ENCODE results near the gene EGFR. TPM values are rescaled to one million over a fixed set of nuclear protein-coding genes. Genes with fewer than 3 reads are reported as not detected.

EGFR gene
- total RNA-seq, 2 donors from 2014 or later: 57.8 to 63.4 TPM

DNA sequence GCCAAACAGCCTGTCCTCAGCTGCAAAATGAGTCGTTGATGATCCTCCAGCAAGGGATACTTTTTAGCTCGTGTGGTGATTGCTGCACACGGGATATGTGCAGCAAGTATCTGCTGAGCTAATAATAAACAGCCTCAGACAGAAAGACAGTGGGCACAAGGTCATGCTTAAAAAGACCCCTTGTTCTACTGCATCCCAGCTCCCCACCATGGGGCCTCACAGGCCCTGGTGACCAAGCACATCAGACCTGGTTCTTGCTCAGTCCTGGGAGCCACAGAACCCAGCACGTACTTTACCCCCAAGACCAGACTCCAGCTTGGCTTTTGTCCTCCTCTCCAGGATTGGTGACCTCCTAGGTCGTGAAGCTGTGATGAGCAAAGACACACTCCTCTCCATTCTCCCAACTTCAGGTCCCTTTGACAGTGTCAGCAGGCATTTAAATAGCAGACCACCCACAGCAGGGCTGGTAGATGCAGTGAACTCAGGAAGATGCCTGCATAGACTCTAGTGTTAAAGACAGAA, 50.5 kb downstream of the EGFR start:
- H3K9ac ChIP-seq (ENCODE audit: low read depth in 2 of 2, low read length in 2 of 2): no peak overlapping the region
- TF ChIP-seq, protein P1, sequence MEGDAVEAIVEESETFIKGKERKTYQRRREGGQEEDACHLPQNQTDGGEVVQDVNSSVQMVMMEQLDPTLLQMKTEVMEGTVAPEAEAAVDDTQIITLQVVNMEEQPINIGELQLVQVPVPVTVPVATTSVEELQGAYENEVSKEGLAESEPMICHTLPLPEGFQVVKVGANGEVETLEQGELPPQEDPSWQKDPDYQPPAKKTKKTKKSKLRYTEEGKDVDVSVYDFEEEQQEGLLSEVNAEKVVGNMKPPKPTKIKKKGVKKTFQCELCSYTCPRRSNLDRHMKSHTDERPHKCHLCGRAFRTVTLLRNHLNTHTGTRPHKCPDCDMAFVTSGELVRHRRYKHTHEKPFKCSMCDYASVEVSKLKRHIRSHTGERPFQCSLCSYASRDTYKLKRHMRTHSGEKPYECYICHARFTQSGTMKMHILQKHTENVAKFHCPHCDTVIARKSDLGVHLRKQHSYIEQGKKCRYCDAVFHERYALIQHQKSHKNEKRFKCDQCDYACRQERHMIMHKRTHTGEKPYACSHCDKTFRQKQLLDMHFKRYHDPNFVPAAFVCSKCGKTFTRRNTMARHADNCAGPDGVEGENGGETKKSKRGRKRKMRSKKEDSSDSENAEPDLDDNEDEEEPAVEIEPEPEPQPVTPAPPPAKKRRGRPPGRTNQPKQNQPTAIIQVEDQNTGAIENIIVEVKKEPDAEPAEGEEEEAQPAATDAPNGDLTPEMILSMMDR (IDR thresholded peaks at IDR 0.05): no peak
- no peak overlapping the region for H3K4me3 ChIP-seq
- peaks cover 18% of the 10 kb centered on the region for H3K4me1 ChIP-seq
- H3K36me3 ChIP-seq: no peaks in the 10 kb centered on the region
- intact Hi-C loops (cut with DNase I): no loop called here
- no peak for DNase-seq
- no peak overlapping the region for H3K27ac ChIP-seq
- H3K9me3 ChIP-seq: no peaks in the 10 kb centered on the region
- H3K27me3 ChIP-seq: no peaks in the 10 kb centered on the region

DNA sequence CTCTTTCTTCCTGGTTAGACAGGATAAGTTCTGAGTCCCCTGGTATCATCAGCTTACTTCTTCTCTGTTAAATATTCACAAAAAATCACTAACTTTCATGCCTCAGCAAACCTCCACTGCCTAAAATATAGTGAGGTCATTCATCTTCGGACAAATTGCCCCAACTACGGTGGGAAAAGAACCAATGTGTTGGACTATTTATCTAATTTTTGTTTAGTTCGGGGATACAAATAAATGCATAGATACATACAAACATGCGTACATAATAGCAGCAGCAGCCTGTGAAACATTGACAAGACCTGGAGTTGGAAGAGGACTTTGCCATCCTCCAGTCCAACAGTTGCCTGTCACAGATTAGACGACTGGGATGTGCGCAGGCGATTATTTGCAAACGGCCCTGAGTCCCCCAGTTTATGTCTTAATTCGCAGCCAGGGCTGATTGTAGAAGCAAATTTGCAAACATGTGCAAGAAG, 51.5 kb downstream of the EGFR start:
- no peak for DNase-seq
- H3K36me3 ChIP-seq: no peaks in the 10 kb centered on the region
- no peaks in the 10 kb centered on the region for H3K9me3 ChIP-seq
- no peak overlapping the region for H3K9ac ChIP-seq (ENCODE audit: low read depth in 2 of 2, low read length in 2 of 2)
- peaks cover 18% of the 10 kb centered on the region for H3K4me1 ChIP-seq
- no peak overlapping the region for H3K27ac ChIP-seq
- H3K4me3 ChIP-seq: no peak overlapping the region
- H3K27me3 ChIP-seq: no peaks in the 10 kb centered on the region
- TF ChIP-seq, protein P1 (IDR thresholded peaks at IDR 0.05): no peak
- intact Hi-C loops (cut with DNase I): no loop called here

DNA sequence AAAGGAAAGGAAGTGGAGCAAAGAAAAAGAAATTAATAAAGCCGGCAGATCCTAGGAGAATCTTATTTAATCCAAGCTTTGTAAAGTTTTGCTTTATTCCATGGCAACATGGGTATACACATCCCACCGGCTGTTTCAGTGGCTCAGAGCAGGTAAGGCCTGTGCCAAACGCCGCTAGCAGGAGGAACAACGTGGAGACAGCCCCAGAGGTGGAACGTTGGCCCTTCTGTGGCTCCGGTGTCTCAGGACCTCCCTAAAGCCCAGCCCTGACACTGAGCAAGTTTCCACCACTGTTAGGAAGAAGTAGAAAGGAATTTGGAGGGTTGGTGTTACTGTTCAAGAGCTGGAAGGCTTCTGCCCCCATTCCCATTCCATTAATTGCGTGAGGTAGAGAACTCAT, 52.0 kb downstream of the EGFR start:
- H3K9ac ChIP-seq (ENCODE audit: low read depth in 2 of 2, low read length in 2 of 2): no peak overlapping the region
- DNase-seq: no peak
- no peaks in the 10 kb centered on the region for H3K27me3 ChIP-seq
- TF ChIP-seq, protein P1 (IDR thresholded peaks at IDR 0.05): no peak
- no peak overlapping the region for H3K27ac ChIP-seq
- H3K9me3 ChIP-seq: no peaks in the 10 kb centered on the region
- H3K36me3 ChIP-seq: no peaks in the 10 kb centered on the region
- H3K4me3 ChIP-seq: no peak overlapping the region
- intact Hi-C loops (cut with DNase I): no loop called here
- H3K4me1 ChIP-seq: peaks cover 22% of the 10 kb centered on the region

DNA sequence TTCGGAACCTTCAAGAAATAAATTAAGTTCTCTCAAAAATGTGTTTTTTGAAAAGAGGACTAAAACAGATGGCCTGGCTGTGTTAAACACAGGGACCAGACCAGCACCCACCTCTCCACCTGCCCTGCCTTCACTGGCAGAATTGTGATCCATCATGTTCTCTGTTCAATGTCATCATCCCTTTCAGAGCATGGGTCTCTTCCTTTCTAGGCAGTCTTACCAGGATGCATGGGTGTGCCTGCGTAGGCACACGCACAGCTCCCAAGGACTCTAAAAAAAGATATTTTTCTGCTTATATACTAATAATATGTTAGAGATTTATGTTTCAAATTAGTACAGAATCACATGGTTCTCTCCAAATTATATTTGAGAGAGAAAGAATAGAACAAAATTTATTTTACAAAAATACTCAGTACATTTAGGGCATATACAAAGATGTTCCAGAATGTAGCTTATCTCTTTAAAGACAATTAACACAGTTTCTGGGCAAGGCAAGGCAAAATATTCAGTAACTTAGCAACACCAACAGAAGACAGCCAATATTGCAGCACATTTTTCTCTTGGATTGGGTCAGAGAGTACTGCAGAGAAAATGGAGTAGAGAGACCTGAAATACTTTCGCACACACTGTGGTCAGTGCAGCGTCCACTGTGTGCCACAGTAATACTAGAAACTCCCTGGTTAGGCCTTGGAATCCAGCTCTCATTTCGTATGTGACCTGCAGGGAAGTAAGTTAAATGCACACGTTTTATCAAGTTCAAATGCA, 52.8 kb downstream of the EGFR start:
- Histone ChIP-seq H3K27me3 (no peaks in the 10 kb centered on the region), H3K9ac (ENCODE audit: low read depth in 2 of 2, low read length in 2 of 2) (peak overlapping the region in 1 of 2 donors; percentile 79), H3K9me3 (no peaks in the 10 kb centered on the region), H3K27ac (no peak overlapping the region), H3K36me3 (no peaks in the 10 kb centered on the region), H3K4me1 (peaks cover 24% of the 10 kb centered on the region), H3K4me3 (no peak overlapping the region)
- TF ChIP-seq, protein P1 (IDR thresholded peaks at IDR 0.05): no peak
- intact Hi-C loops (cut with DNase I): no loop called here
- no peak for DNase-seq

DNA sequence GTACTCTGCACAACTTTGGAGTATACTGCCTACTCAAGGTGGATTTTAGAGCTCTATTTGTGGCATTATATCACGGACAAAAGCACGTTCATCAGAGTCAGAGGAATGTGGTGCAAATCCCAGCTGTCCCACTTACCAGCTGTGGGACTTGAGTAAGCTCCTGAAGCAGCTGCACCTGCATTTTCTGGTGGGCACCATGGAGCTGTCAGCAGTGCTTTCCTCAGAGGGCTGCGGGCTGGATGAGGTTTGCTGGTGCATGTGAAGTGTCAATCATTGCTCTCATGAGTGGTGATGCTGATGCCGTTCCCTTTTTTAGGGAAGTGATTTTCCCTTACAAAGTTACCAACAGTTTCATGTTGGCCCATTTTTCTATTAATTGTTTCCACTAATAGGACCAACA, 53.4 kb downstream of the EGFR start:
- TF ChIP-seq, protein P1 (IDR thresholded peaks at IDR 0.05): no peak
- Histone ChIP-seq H3K4me3 (no peak overlapping the region), H3K9ac (ENCODE audit: low read depth in 2 of 2, low read length in 2 of 2) (peak overlapping the region in 1 of 2 donors; percentile 79), H3K27ac (peak overlapping the region; percentile 12), H3K9me3 (no peaks in the 10 kb centered on the region), H3K36me3 (no peaks in the 10 kb centered on the region), H3K27me3 (no peaks in the 10 kb centered on the region), H3K4me1 (peaks cover 24% of the 10 kb centered on the region)
- DNase-seq: no peak
- intact Hi-C loops (cut with DNase I): no loop called here
